Esophagus mucosa (tissue), 1 donor: ENCODE data around the gene LTBP3. TPM values are rescaled to one million over a fixed set of nuclear protein-coding genes. Genes with fewer than 3 reads are reported as not detected.

Experiments
- ATAC-seq: fragments of 200-7000 bp; cut with Tn5 transposase; one replicate; pipeline ENCODE4 v1.9.1; 2020
- total RNA-seq: library from RNA; stranded (reverse); gene quantifications from one replicate; pipeline ENCODE4 v1.2.4, GENCODE V29; 2023
- donor health status: DM: yes; HTN: yes; CAD: no.

The LTBP3 gene
- total RNA-seq, 1 donor from 2014 or later: 20.9 TPM

DNA sequence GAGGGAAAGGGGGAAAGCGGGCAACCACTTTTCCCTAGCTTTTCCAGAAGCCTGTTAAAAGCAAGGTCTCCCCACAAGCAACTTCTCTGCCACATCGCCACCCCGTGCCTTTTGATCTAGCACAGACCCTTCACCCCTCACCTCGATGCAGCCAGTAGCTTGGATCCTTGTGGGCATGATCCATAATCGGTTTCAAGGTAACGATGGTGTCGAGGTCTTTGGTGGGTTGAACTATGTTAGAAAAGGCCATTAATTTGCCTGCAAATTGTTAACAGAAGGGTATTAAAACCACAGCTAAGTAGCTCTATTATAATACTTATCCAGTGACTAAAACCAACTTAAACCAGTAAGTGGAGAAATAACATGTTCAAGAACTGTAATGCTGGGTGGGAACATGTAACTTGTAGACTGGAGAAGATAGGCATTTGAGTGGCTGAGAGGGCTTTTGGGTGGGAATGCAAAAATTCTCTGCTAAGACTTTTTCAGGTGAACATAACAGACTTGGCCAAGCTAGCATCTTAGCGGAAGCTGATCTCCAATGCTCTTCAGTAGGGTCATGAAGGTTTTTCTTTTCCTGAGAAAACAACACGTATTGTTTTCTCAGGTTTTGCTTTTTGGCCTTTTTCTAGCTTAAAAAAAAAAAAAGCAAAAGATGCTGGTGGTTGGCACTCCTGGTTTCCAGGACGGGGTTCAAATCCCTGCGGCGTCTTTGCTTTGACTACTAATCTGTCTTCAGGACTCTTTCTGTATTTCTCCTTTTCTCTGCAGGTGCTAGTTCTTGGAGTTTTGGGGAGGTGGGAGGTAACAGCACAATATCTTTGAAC lies 52.5 kb downstream of the LTBP3 start:
- no peak for ATAC-seq

DNA sequence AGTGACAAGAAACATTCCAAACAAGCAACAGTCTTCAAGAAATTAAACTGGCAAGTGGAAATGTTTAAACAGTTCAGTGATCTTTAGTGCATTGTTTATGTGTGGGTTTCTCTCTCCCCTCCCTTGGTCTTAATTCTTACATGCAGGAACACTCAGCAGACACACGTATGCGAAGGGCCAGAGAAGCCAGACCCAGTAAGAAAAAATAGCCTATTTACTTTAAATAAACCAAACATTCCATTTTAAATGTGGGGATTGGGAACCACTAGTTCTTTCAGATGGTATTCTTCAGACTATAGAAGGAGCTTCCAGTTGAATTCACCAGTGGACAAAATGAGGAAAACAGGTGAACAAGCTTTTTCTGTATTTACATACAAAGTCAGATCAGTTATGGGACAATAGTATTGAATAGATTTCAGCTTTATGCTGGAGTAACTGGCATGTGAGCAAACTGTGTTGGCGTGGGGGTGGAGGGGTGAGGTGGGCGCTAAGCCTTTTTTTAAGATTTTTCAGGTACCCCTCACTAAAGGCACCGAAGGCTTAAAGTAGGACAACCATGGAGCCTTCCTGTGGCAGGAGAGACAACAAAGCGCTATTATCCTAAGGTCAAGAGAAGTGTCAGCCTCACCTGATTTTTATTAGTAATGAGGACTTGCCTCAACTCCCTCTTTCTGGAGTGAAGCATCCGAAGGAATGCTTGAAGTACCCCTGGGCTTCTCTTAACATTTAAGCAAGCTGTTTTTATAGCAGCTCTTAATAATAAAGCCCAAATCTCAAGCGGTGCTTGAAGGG lies 53.3 kb downstream of the LTBP3 start:
- ATAC-seq: no peak

DNA sequence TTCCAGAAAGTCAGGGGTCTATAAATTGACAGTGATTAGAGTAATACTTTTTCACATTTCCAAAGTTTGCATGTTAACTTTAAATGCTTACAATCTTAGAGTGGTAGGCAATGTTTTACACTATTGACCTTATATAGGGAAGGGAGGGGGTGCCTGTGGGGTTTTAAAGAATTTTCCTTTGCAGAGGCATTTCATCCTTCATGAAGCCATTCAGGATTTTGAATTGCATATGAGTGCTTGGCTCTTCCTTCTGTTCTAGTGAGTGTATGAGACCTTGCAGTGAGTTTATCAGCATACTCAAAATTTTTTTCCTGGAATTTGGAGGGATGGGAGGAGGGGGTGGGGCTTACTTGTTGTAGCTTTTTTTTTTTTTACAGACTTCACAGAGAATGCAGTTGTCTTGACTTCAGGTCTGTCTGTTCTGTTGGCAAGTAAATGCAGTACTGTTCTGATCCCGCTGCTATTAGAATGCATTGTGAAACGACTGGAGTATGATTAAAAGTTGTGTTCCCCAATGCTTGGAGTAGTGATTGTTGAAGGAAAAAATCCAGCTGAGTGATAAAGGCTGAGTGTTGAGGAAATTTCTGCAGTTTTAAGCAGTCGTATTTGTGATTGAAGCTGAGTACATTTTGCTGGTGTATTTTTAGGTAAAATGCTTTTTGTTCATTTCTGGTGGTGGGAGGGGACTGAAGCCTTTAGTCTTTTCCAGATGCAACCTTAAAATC lies 54.0 kb downstream of the LTBP3 start:
- no peak for ATAC-seq

- no peak for ATAC-seq
Observed at GRCh38 chr11:65503368-65503948, 54.7 kb downstream of the LTBP3 start.

- ATAC-seq: no peak
Observed at GRCh38 chr11:65502555-65503367, 55.4 kb downstream of the LTBP3 start.

DNA sequence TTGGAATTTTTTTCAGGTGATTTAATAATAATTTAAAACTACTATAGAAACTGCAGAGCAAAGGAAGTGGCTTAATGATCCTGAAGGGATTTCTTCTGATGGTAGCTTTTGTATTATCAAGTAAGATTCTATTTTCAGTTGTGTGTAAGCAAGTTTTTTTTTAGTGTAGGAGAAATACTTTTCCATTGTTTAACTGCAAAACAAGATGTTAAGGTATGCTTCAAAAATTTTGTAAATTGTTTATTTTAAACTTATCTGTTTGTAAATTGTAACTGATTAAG lies 55.9 kb downstream of the LTBP3 start:
- ATAC-seq: no peak

- ATAC-seq: no peak
Observed at GRCh38 chr11:65501472-65502273, 56.5 kb downstream of the LTBP3 start.

DNA sequence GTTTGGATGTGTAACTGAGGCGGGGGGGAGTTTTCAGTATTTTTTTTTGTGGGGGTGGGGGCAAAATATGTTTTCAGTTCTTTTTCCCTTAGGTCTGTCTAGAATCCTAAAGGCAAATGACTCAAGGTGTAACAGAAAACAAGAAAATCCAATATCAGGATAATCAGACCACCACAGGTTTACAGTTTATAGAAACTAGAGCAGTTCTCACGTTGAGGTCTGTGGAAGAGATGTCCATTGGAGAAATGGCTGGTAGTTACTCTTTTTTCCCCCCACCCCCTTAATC lies 57.0 kb downstream of the LTBP3 start:
- no peak for ATAC-seq

- no peak for ATAC-seq
Observed at GRCh38 chr11:65500387-65501185, 57.6 kb downstream of the LTBP3 start.

DNA sequence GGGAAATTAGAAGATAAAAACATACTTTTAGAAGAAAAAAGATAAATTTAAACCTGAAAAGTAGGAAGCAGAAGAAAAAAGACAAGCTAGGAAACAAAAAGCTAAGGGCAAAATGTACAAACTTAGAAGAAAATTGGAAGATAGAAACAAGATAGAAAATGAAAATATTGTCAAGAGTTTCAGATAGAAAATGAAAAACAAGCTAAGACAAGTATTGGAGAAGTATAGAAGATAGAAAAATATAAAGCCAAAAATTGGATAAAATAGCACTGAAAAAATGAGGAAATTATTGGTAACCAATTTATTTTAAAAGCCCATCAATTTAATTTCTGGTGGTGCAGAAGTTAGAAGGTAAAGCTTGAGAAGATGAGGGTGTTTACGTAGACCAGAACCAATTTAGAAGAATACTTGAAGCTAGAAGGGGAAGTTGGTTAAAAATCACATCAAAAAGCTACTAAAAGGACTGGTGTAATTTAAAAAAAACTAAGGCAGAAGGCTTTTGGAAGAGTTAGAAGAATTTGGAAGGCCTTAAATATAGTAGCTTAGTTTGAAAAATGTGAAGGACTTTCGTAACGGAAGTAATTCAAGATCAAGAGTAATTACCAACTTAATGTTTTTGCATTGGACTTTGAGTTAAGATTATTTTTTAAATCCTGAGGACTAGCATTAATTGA lies 58.3 kb downstream of the LTBP3 start:
- no peak for ATAC-seq

DNA sequence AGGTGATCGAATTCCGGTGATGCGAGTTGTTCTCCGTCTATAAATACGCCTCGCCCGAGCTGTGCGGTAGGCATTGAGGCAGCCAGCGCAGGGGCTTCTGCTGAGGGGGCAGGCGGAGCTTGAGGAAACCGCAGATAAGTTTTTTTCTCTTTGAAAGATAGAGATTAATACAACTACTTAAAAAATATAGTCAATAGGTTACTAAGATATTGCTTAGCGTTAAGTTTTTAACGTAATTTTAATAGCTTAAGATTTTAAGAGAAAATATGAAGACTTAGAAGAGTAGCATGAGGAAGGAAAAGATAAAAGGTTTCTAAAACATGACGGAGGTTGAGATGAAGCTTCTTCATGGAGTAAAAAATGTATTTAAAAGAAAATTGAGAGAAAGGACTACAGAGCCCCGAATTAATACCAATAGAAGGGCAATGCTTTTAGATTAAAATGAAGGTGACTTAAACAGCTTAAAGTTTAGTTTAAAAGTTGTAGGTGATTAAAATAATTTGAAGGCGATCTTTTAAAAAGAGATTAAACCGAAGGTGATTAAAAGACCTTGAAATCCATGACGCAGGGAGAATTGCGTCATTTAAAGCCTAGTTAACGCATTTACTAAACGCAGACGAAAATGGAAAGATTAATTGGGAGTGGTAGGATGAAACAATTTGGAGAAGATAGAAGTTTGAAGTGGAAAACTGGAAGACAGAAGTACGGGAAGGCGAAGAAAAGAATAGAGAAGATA lies 59.0 kb downstream of the LTBP3 start, which contains the start of gene MALAT1:
Gene MALAT1 (plus strand): TSS at position 69 of the 736 bp plus-strand sequence.
- ATAC-seq: peak; percentile 35

- no peak for ATAC-seq
Observed at GRCh38 chr11:65498727-65498976, 59.5 kb downstream of the LTBP3 start.

DNA sequence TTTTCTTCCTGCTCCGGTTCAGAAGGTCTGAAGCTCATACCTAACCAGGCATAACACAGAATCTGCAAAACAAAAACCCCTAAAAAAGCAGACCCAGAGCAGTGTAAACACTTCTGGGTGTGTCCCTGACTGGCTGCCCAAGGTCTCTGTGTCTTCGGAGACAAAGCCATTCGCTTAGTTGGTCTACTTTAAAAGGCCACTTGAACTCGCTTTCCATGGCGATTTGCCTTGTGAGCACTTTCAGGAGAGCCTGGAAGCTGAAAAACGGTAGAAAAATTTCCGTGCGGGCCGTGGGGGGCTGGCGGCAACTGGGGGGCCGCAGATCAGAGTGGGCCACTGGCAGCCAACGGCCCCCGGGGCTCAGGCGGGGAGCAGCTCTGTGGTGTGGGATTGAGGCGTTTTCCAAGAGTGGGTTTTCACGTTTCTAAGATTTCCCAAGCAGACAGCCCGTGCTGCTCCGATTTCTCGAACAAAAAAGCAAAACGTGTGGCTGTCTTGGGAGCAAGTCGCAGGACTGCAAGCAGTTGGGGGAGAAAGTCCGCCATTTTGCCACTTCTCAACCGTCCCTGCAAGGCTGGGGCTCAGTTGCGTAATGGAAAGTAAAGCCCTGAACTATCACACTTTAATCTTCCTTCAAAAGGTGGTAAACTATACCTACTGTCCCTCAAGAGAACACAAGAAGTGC lies 60.0 kb downstream of the LTBP3 start:
- no peak for ATAC-seq

DNA sequence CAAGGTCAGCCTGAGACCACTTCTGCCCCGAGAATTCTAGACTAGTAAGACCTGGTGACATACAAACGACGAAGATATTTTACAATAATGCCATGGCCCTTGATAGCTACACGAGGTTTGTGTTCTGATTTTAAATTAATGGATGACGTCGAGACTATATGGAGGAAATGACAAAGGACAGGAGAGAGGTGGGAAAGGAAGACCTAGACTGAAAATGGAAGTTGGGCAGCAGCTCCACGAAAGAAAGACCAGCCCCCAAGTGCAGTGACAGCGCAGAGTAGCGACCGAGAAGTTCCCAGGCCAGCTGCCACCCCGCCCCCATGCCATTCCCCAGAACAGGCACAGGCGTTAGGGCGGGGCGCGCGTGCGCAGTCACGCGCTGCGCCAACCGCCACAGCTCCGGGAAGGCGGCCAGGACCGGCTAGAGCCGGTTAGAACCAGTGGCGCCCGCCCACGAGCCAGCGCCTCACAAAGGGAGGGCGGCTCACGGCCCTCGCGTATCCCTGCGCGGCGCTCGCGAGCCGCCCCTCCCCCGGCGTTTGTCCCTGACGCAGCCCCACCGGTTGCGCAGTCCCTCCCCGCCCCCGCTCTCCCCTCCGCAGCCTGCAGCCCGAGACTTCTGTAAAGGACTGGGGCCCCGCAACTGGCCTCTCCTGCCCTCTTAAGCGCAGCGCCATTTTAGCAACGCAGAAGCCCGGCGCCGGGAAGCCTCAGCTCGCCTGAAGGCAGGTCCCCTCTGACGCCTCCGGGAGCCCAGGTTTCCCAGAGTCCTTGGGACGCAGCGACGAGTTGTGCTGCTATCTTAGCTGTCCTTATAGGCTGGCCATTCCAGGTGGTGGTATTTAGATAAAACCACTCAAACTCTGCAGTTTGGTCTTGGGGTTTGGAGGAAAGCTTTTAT lies 60.8 kb downstream of the LTBP3 start:
- peak; percentile 87 for ATAC-seq

- ATAC-seq: no peak
Observed at GRCh38 chr11:65496304-65497140, 61.6 kb downstream of the LTBP3 start.

DNA sequence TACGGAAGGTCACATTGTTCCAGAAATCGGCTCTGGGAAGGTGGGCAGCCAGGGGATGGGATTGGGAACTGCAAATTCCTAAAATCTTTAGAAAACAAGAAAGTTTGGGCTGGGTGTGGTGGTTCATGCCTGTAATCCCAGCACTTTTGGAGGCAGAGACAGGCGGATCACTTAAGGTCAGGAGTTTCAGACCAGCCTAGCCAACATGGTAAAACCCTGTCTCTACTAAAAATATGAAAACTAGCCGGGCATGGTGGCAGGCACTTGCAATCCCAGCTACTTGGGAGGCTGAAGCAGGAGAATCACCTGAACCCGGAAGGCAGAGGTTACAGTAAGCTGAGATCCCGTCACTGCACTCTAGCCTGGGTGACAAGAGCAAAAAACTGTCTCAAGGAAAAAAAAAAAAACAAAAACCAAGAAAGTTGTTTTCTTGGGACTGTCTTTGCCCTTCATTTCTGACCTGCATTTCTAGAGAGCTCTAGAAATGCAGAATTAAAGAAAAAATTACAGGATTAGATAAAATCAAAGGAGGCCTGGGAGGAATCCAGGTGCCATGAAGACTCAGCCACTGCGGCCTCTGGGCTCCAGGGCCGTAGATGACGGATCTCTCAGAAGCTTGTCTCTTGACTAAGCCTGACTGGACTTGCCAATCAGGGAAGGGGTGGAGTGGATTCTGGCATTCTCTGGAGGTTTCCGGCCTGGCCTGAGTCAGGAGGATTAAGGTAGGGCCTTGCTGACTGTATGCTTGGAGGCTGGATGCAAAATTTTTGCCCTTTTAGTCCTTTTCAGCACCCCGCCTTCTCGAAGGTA lies 64.6 kb downstream of the LTBP3 start:
- ATAC-seq: peak; percentile 69
